GM10266 (cell line): ENCODE measurements around the gene PI4KB.

Source experiments
- DNase-seq: peaks from one replicate; pipeline ENCODE4 v3.0.0; 2012; ENCODE audit errors: extremely low spot score
- CTCF ChIP-seq: IDR thresholded peaks from 2 replicates; pipeline ENCODE4 v1.5.1; 2012; ENCODE audit warnings: mild to moderate bottlenecking, low read depth; ENCODE audit not compliant: control insufficient read depth, insufficient read depth; ENCODE audit errors: missing control alignments

PI4KB gene

DNA sequence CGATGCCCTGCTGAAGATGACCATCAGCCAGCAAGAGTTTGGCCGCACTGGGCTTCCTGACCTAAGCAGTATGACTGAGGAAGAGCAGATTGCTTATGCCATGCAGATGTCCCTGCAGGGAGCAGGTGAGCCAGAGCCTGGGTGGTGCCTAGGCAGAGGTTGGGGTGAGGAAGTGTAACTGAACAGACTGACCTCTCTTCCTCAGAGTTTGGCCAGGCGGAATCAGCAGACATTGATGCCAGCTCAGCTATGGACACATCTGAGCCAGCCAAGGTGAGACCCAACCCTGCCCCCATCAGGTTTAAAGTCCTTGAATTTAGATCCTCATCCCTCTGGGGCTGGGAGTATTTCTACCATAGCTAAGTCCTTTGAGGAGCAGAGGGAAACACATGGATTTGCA lies 60.9 kb downstream of the PI4KB start:
- TF ChIP-seq CTCF: no peak
- DNase-seq: no peak

GRCh38 chr1:151265446-151266236 lies 61.6 kb downstream of the PI4KB start:
- DNase-seq: no peak
- no peak for TF ChIP-seq CTCF

- TF ChIP-seq CTCF: no peak
- DNase-seq: no peak
Observed at GRCh38 chr1:151259351-151259750, 67.9 kb downstream of the PI4KB start.

- TF ChIP-seq CTCF: no peak
Observed at GRCh38 chr1:151255381-151255780, 71.8 kb downstream of the PI4KB start.

DNA sequence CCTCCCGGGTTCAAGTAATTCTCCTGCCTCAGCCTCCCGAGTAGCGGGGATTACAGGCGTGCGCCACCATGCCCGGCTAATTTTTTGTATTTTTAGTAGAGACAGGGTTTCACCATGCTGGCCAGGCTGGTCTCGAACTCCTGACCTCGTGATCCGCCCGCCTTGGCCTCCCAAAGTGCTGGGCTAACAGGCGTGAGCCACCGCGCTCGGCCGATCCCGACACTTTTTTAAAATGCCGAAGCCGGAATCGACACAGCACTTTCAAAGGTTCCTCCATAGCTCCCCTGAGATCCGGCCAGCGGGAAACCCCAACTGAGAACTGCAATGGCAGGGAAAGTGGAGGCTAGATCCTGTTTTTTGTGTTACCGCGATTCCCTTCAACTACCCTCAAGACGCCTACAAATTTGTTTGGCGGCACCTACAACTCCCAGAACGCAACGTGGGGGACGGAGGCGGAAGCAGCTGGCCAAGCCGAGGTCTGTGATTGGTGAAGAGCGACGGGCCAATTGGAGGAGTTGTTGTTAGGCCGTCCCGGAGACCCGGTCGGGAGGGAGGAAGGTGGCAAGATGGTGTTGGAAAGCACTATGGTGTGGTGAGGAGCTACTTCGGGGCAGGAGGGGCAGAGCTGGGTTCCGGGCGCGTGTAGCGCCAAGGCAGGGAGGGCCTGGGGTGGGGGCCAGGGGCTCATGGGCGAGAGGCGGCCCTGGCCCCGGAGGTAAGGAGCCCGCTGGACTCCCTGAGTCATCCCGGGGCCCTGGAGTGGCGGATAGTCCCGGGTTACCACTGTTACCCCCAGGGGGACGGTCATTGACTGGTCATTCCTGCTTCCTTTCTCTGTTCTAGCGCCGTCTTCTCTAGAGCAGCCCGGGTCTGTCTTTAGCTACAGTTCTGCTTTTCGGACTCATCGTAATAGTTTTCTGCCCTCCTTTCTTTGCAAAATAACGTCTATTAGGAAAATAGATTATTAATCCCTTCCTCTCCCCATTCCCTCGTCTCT lies 72.7 kb downstream of the PI4KB start, which contains the start of gene PSMD4:
Gene PSMD4, plus strand, starts transcription at position 518 of the 997 bp plus-strand sequence. Its CDS starts 49 bp downstream, at position 567.
- TF ChIP-seq CTCF: no peak
- peak; percentile 96 for DNase-seq

More at GRCh38 chr1:151255381-151255780, 71.8 kb downstream of the PI4KB start:
- DNase-seq: no peak

GRCh38 chr1:151251656-151252470 lies 75.4 kb downstream of the PI4KB start:
- peak; percentile 75 for DNase-seq
- peak; percentile 78 for TF ChIP-seq CTCF
